GM21515 (cell line): ENCODE data around the gene TSHZ1.

ENCODE experiments used
- ATAC-seq: cut with Tn5 transposase; IDR thresholded peaks from one replicate; pipeline ENCODE4 v1.9.1; 2021; ENCODE audit not compliant: unreplicated experiment

TSHZ1 gene

GRCh38 chr18:75210274-75211001, at the start of gene TSHZ1:
Gene TSHZ1 (plus strand): TSS chr18:75210797. CDS start chr18:75211877, 1,080 bp downstream.
- peak; percentile 43 for ATAC-seq

- no peak for ATAC-seq
Observed at GRCh38 chr18:75161256-75162028, 49.2 kb upstream of the TSHZ1 start.

- ATAC-seq: no peak
Observed at GRCh38 chr18:75162467-75162866, 48.1 kb upstream of the TSHZ1 start.

GRCh38 chr18:75162978-75163377, 47.6 kb upstream of the TSHZ1 start:
- no peak for ATAC-seq

- ATAC-seq: no peak
Observed at GRCh38 chr18:75163736-75164135, 46.9 kb upstream of the TSHZ1 start.

GRCh38 chr18:75164479-75164878, 46.1 kb upstream of the TSHZ1 start:
- ATAC-seq: no peak

GRCh38 chr18:75165926-75166325, 44.7 kb upstream of the TSHZ1 start:
- no peak for ATAC-seq

- no peak for ATAC-seq
Observed at GRCh38 chr18:75167137-75167536, 43.5 kb upstream of the TSHZ1 start.

- no peak for ATAC-seq
Observed at GRCh38 chr18:75167759-75168618, 42.6 kb upstream of the TSHZ1 start.

GRCh38 chr18:75168619-75169018, 42.0 kb upstream of the TSHZ1 start:
- no peak for ATAC-seq

GRCh38 chr18:75169411-75169810, 41.2 kb upstream of the TSHZ1 start:
- no peak for ATAC-seq

GRCh38 chr18:75170022-75170789, 40.4 kb upstream of the TSHZ1 start:
- ATAC-seq: no peak

- no peak for ATAC-seq
Observed at GRCh38 chr18:75170916-75171315, 39.7 kb upstream of the TSHZ1 start.

- peak; percentile 8 for ATAC-seq
Observed at GRCh38 chr18:75172299-75173124, 38.1 kb upstream of the TSHZ1 start.

GRCh38 chr18:75173125-75173432, 37.5 kb upstream of the TSHZ1 start:
- ATAC-seq: peak; percentile 100

- ATAC-seq: no peak
Observed at GRCh38 chr18:75173738-75174137, 36.9 kb upstream of the TSHZ1 start.

- ATAC-seq: no peak
Observed at GRCh38 chr18:75176849-75177248, 33.7 kb upstream of the TSHZ1 start.

GRCh38 chr18:75178376-75178775, 32.2 kb upstream of the TSHZ1 start:
- no peak for ATAC-seq

- ATAC-seq: no peak
Observed at GRCh38 chr18:75179819-75180600, 30.6 kb upstream of the TSHZ1 start.
